H1 (cell line): Measurements from ENCODE around the gene MCM5. TPM values are rescaled to one million over a fixed set of nuclear protein-coding genes. Genes with fewer than 3 reads are reported as not detected.

Experiments
- CTCF ChIA-PET: fragments of 300-600 bp; sonication (Branson Sonifier 250); formaldehyde crosslinking; loops from one replicate; lab custom pipeline; 2021; ENCODE audit not compliant: partially characterized antibody; lab: Charles Lee
- POLR2A ChIA-PET: fragments of 300-600 bp; sonication (Branson Sonifier 250); formaldehyde crosslinking; loops from one replicate; lab custom pipeline; 2021; ENCODE audit warnings: inconsistent platforms; ENCODE audit not compliant: partially characterized antibody; lab: Charles Lee
- DNase-seq, 2 experiments: peaks; one replicate each; pipeline versions ENCODE4 v3.0.0 to v3.0.0-alpha.2; 2010 to 2022; ENCODE audit warnings: low spot score in 2 of 2, low read depth in 1 of 2, mixed read lengths in 1 of 2
- FAIRE-seq: peaks from 2 replicates; lab custom pipeline; 2011; peaks lifted over from hg19 to GRCh38; lab: Jason Lieb, UNC
- H2AFZ ChIP-seq: 2 replicates; pipeline ENCODE4 v1.8.1; 2012; ENCODE audit warnings: low read length, inconsistent platforms
- H2AK5ac ChIP-seq: 2 replicates; pipeline ENCODE4 v1.6.1; 2013; ENCODE audit warnings: low read depth, low read length
- H2BK120ac ChIP-seq: replicated peaks from 2 replicates; pipeline ENCODE3; 2013; ENCODE audit warnings: low read depth, low read length, inconsistent platforms
- H2BK12ac ChIP-seq: 2 replicates; pipeline ENCODE4 v1.6.1; 2013; ENCODE audit warnings: low read depth, low read length
- H2BK15ac ChIP-seq: 2 replicates; pipeline ENCODE4 v1.6.1; 2013; ENCODE audit warnings: low read length
- H2BK20ac ChIP-seq: 2 replicates; pipeline ENCODE4 v1.6.1; 2013; ENCODE audit warnings: low read length
- H2BK5ac ChIP-seq: 2 replicates; pipeline ENCODE4 v1.6.1; 2013; ENCODE audit warnings: low read depth, low read length
- H3K14ac ChIP-seq: 2 replicates; pipeline ENCODE4 v1.6.1; 2013; ENCODE audit warnings: inconsistent platforms; ENCODE audit not compliant: insufficient read length
- H3K18ac ChIP-seq: 2 replicates; pipeline ENCODE4 v1.6.1; 2013; ENCODE audit warnings: low read length; ENCODE audit errors: extremely low read depth
- H3K23ac ChIP-seq: 2 replicates; pipeline ENCODE4 v1.6.1; 2013; ENCODE audit warnings: inconsistent platforms; ENCODE audit not compliant: insufficient read length
- H3K23me2 ChIP-seq: 2 replicates; pipeline ENCODE4 v1.6.1; 2013; ENCODE audit warnings: low read depth, low read length
- H3K27ac ChIP-seq: 2 replicates; pipeline ENCODE4 v1.6.1; 2011; ENCODE audit warnings: low read depth, low read length, inconsistent platforms
- H3K27me3 ChIP-seq, 4 experiments: replicated peaks in 1 of 4; 1 replicate in 1 of 4; 2 replicates in 3 of 4; pipeline versions ENCODE4 v1.6.1 to v1.8.1; 2011 to 2013; ENCODE audit warnings: low read length in 3 of 4, mild to moderate bottlenecking in 3 of 4, inconsistent platforms in 2 of 4, mixed read lengths in 2 of 4, moderate library complexity in 1 of 4; ENCODE audit not compliant: control insufficient read depth in 3 of 4, insufficient read depth in 3 of 4; ENCODE audit errors: extremely low read depth in 1 of 4
- H3K36me3 ChIP-seq, 4 experiments: 2 replicates each; pipeline versions ENCODE4 v1.6.1 to v1.8.1; 2011 to 2013; ENCODE audit warnings: mild to moderate bottlenecking in 4 of 4, low read length in 3 of 4, moderate library complexity in 2 of 4, control low read depth in 1 of 4, inconsistent platforms in 1 of 4; ENCODE audit not compliant: insufficient read depth in 4 of 4, control insufficient read depth in 2 of 4
- H3K4ac ChIP-seq: replicated peaks from 2 replicates; pipeline ENCODE3; 2013; ENCODE audit warnings: low read length, low read depth, mixed read lengths, inconsistent platforms; ENCODE audit not compliant: insufficient read length
- H3K4me1 ChIP-seq, 4 experiments: replicated peaks in 1 of 4; 1 replicate in 1 of 4; 2 replicates in 3 of 4; pipeline versions ENCODE4 v1.6.1 to v1.8.1; 2011 to 2013; ENCODE audit warnings: low read length in 3 of 4, inconsistent platforms in 2 of 4, mixed read lengths in 1 of 4; ENCODE audit not compliant: insufficient read depth in 4 of 4, control insufficient read depth in 3 of 4
- H3K4me2 ChIP-seq, 2 experiments: 2 replicates each; pipeline versions ENCODE4 v1.6.1 to v1.8.1; 2011 to 2013; ENCODE audit warnings: low read depth in 2 of 2, low read length in 2 of 2, control low read depth in 1 of 2, inconsistent platforms in 1 of 2, mild to moderate bottlenecking in 1 of 2; ENCODE audit not compliant: insufficient read depth in 1 of 2
- H3K4me3 ChIP-seq, 4 experiments: fragments of 200-600, 300-600 bp in 1 of 4; sonication (generic), shearing (Covaris generic), sonication (Bioruptor Twin) in 1 of 4; 2 replicates each; pipeline versions ENCODE4 v1.5.1 to v1.8.1; 2011 to 2016; ENCODE audit warnings: low read length in 4 of 4, low read depth in 3 of 4, control low read depth in 2 of 4, inconsistent platforms in 2 of 4, mild to moderate bottlenecking in 2 of 4, mixed read lengths in 1 of 4, moderate library complexity in 1 of 4; ENCODE audit not compliant: insufficient read depth in 2 of 4; ENCODE audit errors: extremely low read depth in 1 of 4
- H3K56ac ChIP-seq: replicated peaks from 2 replicates; pipeline ENCODE3; 2013; ENCODE audit warnings: low read depth, mild to moderate bottlenecking, mixed read lengths, low read length, inconsistent platforms; ENCODE audit not compliant: insufficient read length
- H3K79me1 ChIP-seq: 2 replicates; pipeline ENCODE4 v1.6.1; 2013; ENCODE audit warnings: low read depth, low read length, control low read depth
- H3K79me2 ChIP-seq, 2 experiments: 2 replicates each; pipeline versions ENCODE4 v1.6.1 to v1.8.1; 2012 to 2013; ENCODE audit warnings: low read length in 2 of 2, mild to moderate bottlenecking in 2 of 2, inconsistent platforms in 1 of 2; ENCODE audit not compliant: insufficient read depth in 2 of 2, control insufficient read depth in 1 of 2
- H3K9ac ChIP-seq, 4 experiments: replicated peaks in 1 of 4; 1 replicate in 1 of 4; 2 replicates in 3 of 4; pipeline versions ENCODE4 v1.6.1 to v1.8.1; 2011 to 2013; ENCODE audit warnings: low read depth in 3 of 4, low read length in 3 of 4, control low read depth in 2 of 4, mild to moderate bottlenecking in 2 of 4, moderate library complexity in 2 of 4, inconsistent platforms in 1 of 4; ENCODE audit errors: extremely low read depth in 1 of 4
- H3K9me3 ChIP-seq, 2 experiments: 2 replicates each; pipeline versions ENCODE4 v1.6.1 to v1.8.1; 2012 to 2013; ENCODE audit warnings: mild to moderate bottlenecking in 2 of 2, moderate library complexity in 2 of 2, control low read depth in 1 of 2, inconsistent platforms in 1 of 2, low read depth in 1 of 2, low read length in 1 of 2, mixed read lengths in 1 of 2; ENCODE audit not compliant: insufficient read depth in 2 of 2
- H4K20me1 ChIP-seq, 2 experiments: replicated peaks in 1 of 2; 2 replicates each; pipeline versions ENCODE3 to v1.8.1; 2011 to 2013; ENCODE audit warnings: inconsistent platforms in 2 of 2, low read length in 2 of 2, mild to moderate bottlenecking in 1 of 2; ENCODE audit not compliant: insufficient read depth in 2 of 2, control insufficient read depth in 1 of 2
- H4K5ac ChIP-seq: 2 replicates; pipeline ENCODE4 v1.6.1; 2013; ENCODE audit warnings: low read length, low read depth, mixed read lengths, inconsistent platforms; ENCODE audit not compliant: insufficient read length
- H4K8ac ChIP-seq: 2 replicates; pipeline ENCODE4 v1.8.0; 2013; ENCODE audit warnings: mild to moderate bottlenecking, moderate library complexity, low read length, inconsistent platforms; ENCODE audit not compliant: insufficient read depth; ENCODE audit errors: extremely low read depth
- H4K91ac ChIP-seq: replicated peaks from 2 replicates; pipeline ENCODE3; 2013; ENCODE audit warnings: low read length, mixed read lengths, inconsistent platforms; ENCODE audit not compliant: insufficient read length
- ASH2L ChIP-seq: fragments of 200-600, 300-600 bp; sonication (generic); IDR thresholded peaks from one replicate; pipeline ENCODE4 v1.7.1; 2017; ENCODE audit warnings: low read length
- BCL11A ChIP-seq, 2 experiments: IDR thresholded peaks; one replicate each; pipeline ENCODE4 v1.6.1; 2011; ENCODE audit warnings: low read depth in 2 of 2, low read length in 2 of 2, mild to moderate bottlenecking in 2 of 2
- CBX5 ChIP-seq: fragments of 300-800, 300-1000 bp; sonication (generic); IDR thresholded peaks from 2 replicates; pipeline ENCODE4 v1.7.1; 2016; ENCODE audit warnings: antibody characterized with exemption, low read length, low read depth
- CREB1 ChIP-seq: IDR thresholded peaks from 2 replicates; pipeline ENCODE4 v1.6.1; 2012; ENCODE audit warnings: inconsistent platforms
- EP300 ChIP-seq, 2 experiments: IDR thresholded peaks; 1 replicate in 1 of 2; 2 replicates in 1 of 2; pipeline ENCODE4 v1.6.1; 2011 to 2012; ENCODE audit warnings: low read depth in 2 of 2, low read length in 2 of 2, mild to moderate bottlenecking in 2 of 2, borderline replicate concordance in 1 of 2, inconsistent platforms in 1 of 2, moderate library complexity in 1 of 2
- EZH2 ChIP-seq: fragments of 200-600 bp; sonication (generic); IDR thresholded peaks from 2 replicates; pipeline ENCODE4 v1.7.1; 2012; ENCODE audit warnings: low read depth, mild to moderate bottlenecking, moderate library complexity, low read length, inconsistent platforms; ENCODE audit not compliant: severe bottlenecking
- FOSL1 ChIP-seq: IDR thresholded peaks from 2 replicates; pipeline ENCODE4 v1.6.1; 2011; ENCODE audit warnings: mild to moderate bottlenecking, low read depth, low read length, moderate library complexity; ENCODE audit not compliant: insufficient read depth
- KDM5A ChIP-seq: fragments of 200-600 bp; IDR thresholded peaks from 2 replicates; pipeline ENCODE4 v1.7.1; 2012; ENCODE audit warnings: mild to moderate bottlenecking, low read length, inconsistent platforms, mixed read lengths
- PHF8 ChIP-seq: fragments of 200-600 bp; sonication (generic); conservative IDR thresholded peaks from 2 replicates; pipeline ENCODE4 v1.7.1; 2012; ENCODE audit warnings: low read depth, mild to moderate bottlenecking, inconsistent platforms, low read length, moderate library complexity
- RXRA ChIP-seq: IDR thresholded peaks from 2 replicates; pipeline ENCODE4 v1.6.1; 2011; ENCODE audit warnings: low read depth, mild to moderate bottlenecking, low read length, moderate library complexity; ENCODE audit not compliant: insufficient read depth
- TCF12 ChIP-seq: IDR thresholded peaks from 2 replicates; pipeline ENCODE4 v1.6.1; 2011; ENCODE audit warnings: low read depth, mild to moderate bottlenecking, low read length
- TEAD4 ChIP-seq: IDR thresholded peaks from 2 replicates; pipeline ENCODE4 v1.6.1; 2012; ENCODE audit warnings: low read depth, low read length, inconsistent platforms, mixed read lengths
- WGBS, 2 experiments: shearing (Covaris generic) in 1 of 2; methylation state at CpG; one replicate each; pipeline versions ENCODE4 v1.1.6 to v1.1.7; 2013 to 2015; ENCODE audit warnings: low lambda C conversion rate in 2 of 2, mixed read lengths in 2 of 2, inconsistent platforms in 1 of 2, low coverage in 1 of 2, missing lambda C conversion rate in 1 of 2; ENCODE audit not compliant: insufficient replicate concordance in 2 of 2, insufficient coverage in 1 of 2, insufficient read length in 1 of 2; ENCODE audit errors: extremely low coverage in 1 of 2, missing lambda C conversion rate in 1 of 2; 5-methylcytosine and 5-hydroxymethylcytosine counted together
- polyA plus RNA-seq, 7 experiments: library from polyadenylated mRNA; depleted of rRNA in 3 of 7; stranded (reverse) in 5 of 7; unstranded in 2 of 7; fragments of >200 nt in 5 of 7; fragments of 200-250 nt in 2 of 7; gene quantifications; 1 replicate in 5 of 7; 2 replicates in 1 of 7; 4 replicates in 1 of 7; pipeline versions ENCODE4 v1.2.1 to v1.2.3, GENCODE V29; 2011 to 2013; ENCODE audit warnings: missing spikeins in 2 of 7, mixed read lengths in 2 of 7
- total RNA-seq: library from RNA; stranded (reverse); fragmentation: NEBNext Ultra II Directional; extraction: Animal tissue kit (Norgen Biotek cat#: 25700); gene quantifications from 2 replicates; pipeline ENCODE4 v1.2.1, GENCODE V29; 2021

The MCM5 gene
- total and polyA plus RNA-seq, 2 of the 8 experiments (the other 6 are each of a cell fraction or from before 2014, with no cell fraction given) = 210 to 305 TPM

- peaks cover 20 to 25% (median 24%) of the 10 kb centered on the region in 4 experiments for H3K4me1 ChIP-seq
- peak overlapping the region; percentile 70 for H2BK12ac ChIP-seq
- POLR2A ChIA-PET = interaction anchor here (0.7 to 57.4 kb wide), 4 partner anchors 9 to 294 kb away, joined by 3 to 1995 read pairs (median 4); partner anchors contain the start of genes MCM5 and TOM1
- no peak for TF ChIP-seq CREB1
- no peak for TF ChIP-seq PHF8
- TF ChIP-seq CBX5 = no peak
- no peak for TF ChIP-seq BCL11A (IDR thresholded peaks at IDR 0.05; ENCODE audit: low read depth in 2 of 2, low read length in 2 of 2)
- no peak for TF ChIP-seq ASH2L
- TF ChIP-seq FOSL1 = no peak
- TF ChIP-seq EP300 (IDR thresholded peaks at IDR 0.05; ENCODE audit: borderline replicate concordance in 1 of 2, low read depth in 2 of 2, low read length in 2 of 2) = no peak
- no peak for TF ChIP-seq RXRA
- no peak for TF ChIP-seq KDM5A
- TF ChIP-seq TCF12 = no peak
- TF ChIP-seq EZH2 = no peak
- no peak for TF ChIP-seq TEAD4
Observed at GRCh38 chr22:35381424-35382009, 18.4 kb upstream of the MCM5 start.

More at GRCh38 chr22:35381424-35382009, 18.4 kb upstream of the MCM5 start:
- DNase-seq (no peak), FAIRE-seq (no peak)
- Histone ChIP-seq H2BK20ac (no peak overlapping the region), H2BK120ac (no peak overlapping the region), H2AK5ac (peak overlapping the region; percentile 9; the same call in 1 of the 2 replicates), H4K20me1 (no peaks in the 10 kb centered on the region), H3K9ac (peak overlapping the region; percentile 8 to 72 (median 54)), H3K79me1 (peaks cover 2% of the 10 kb centered on the region; the same call in 1 of the 2 replicates), H3K27me3 (no peaks in the 10 kb centered on the region; a peak in 1 of 7 replicates), H3K9me3 (no peaks in the 10 kb centered on the region), H2BK5ac (peak overlapping the region; percentile 73; the same call in 1 of the 2 replicates), H4K5ac (peak overlapping the region; percentile 8), H3K4me3 (peak overlapping the region; percentile 34 to 63 (median 45)), H3K56ac (peak overlapping the region; percentile 1), H3K23ac (no peak overlapping the region), H4K8ac (peak overlapping the region; percentile 84; the same call in 1 of the 2 replicates), H3K14ac (no peak overlapping the region), H3K23me2 (peaks cover 8% of the 10 kb centered on the region; the same call in 1 of the 2 replicates), H3K4ac (no peak overlapping the region), H4K91ac (peak overlapping the region; percentile 67), H3K18ac (peak overlapping the region; percentile 76; the same call in 1 of the 2 replicates), H3K27ac (no peak overlapping the region), H3K4me2 (peak overlapping the region; percentile 69 to 85), H2AFZ (no peak overlapping the region), H3K79me2 (peaks cover 0 to 4% of the 10 kb centered on the region in 2 experiments; a peak in 1 of 4 replicates), H2BK15ac (peak overlapping the region; percentile 66; the same call in 1 of the 2 replicates), H3K36me3 (peaks cover 0 to 4% (median under 1%) of the 10 kb centered on the region in 4 experiments; a peak in 2 of 8 replicates)
- 83% methylated on average over 5 of the region's 5 CpGs; no CpG with 5 or more reads in 1 of the 2 experiments for WGBS, 2 experiments
- CTCF ChIA-PET = interaction anchor here (0.7 to 1.2 kb wide), 3 partner anchors 31 to 239 kb away, joined by 3 read pairs; no protein-coding TSS in a partner anchor
